GM03348 (cell line): Measurements from ENCODE around the gene CYP2A6.
"Not testable (repeated sequence)": the region's sequence is repeated elsewhere in the genome, so short reads cannot be mapped to it uniquely, and the experiment has no call there.

Experiments used
- DNase-seq: peaks from one replicate; pipeline ENCODE4 v3.0.0; 2012; ENCODE audit warnings: low spot score

The CYP2A6 gene

GRCh38 chr19:40818480-40819399 lies 31.5 kb downstream of the CYP2A6 start:
- not testable (repeated sequence) for DNase-seq

- DNase-seq: no peak
Observed at GRCh38 chr19:40815223-40815622, 35.0 kb downstream of the CYP2A6 start.

GRCh38 chr19:40813182-40813581 lies 37.1 kb downstream of the CYP2A6 start:
- no peak for DNase-seq

GRCh38 chr19:40812571-40812970 lies 37.7 kb downstream of the CYP2A6 start:
- DNase-seq: not testable (repeated sequence)

DNA sequence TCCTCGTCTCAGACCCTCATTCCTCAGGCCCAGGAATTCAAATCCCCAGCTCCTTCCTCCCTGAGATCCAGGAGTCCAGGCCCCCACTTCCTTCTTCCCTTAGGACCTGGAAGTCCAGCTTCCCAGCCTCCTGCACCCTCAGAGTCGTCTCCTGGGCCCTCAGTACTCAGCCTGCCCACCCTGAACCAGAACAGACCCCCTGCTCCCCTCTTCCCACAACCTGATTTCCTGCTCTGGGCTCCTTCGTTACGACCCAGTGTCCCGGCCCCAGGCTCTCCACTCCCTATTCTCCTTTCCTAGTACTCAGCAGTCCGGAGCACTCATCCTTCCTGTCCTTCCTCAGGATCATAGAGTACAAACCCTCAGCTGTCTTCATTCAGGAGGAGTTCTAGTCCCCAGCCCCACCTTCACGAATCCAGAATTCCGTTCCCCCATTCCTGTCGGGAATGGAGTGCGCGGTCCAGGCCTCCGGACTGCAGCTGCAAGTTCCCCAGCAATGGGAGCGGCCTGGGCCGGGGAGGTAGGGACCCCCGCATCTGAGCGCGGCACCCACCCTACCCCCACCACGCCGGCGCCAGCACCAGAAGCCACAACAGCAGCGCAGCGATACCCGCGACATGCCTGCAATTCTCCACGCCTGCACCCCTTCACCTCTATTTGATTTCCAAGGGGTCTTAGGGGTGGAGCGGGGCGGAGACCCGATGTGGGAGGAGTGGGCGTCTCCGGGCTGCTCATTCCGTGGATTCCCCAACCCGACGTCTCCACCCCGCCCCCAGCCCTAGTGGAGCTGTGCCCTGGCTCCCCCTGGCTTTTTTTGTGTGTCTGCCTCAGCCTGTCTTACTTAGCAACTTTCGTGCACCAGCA lies 38.5 kb downstream of the CYP2A6 start:
- no peak for DNase-seq

DNA sequence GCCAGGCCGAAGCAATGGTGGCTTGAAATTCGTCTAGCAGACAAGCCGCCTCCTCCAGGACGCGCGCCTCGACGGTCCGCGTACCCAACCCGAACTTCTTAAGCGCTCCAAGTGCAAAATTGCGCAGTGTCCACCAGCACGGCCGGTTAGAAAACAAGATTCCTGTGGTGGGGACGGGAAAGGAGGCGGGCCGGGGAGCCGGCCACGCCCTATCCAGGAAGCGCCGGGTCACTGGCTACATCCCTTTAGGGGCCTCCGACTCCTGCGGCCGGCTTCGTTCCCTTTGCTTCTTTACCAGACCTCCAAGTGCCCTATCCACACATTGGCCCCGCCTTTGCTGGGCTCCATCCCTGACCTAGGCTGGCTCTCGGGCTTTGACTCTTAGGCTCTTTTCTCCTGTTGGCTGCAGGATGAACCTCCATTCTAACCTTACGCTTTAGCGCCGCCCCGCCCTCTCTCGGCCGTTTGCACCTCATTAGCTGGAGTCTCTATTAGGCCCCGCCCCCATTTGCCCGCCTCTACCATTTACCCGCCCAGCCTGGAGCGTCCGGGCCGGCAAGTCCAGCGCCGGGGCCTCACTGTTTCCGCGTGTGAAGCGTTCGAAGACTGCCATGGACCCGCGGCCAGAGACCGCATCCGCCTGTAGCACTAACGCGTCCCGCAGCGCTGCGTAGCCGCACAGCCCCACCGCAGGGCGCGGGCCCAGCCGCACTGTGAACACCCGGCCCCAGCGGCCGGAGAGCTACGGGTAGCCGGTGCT lies 39.4 kb downstream of the CYP2A6 start:
- DNase-seq: peak; percentile 64

DNA sequence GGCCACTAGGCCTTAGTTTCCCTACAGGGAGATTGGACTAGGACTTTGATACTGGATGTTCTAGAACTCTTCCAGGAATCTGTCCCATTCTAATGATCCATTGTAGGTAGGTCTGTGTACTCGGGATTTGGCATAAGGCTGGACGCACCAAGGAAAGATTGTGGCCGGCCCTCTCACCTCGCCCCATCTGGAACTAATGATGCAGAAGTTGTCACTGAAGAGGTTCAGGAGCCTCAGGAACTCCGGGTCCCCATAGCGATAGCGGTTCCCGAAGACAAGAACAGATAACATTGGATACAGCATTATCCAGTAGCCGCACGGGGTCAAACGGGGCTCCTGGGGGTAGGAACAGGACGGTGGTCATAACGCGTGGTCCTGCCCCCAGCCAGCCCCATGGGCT lies 40.1 kb downstream of the CYP2A6 start:
- no peak for DNase-seq

DNA sequence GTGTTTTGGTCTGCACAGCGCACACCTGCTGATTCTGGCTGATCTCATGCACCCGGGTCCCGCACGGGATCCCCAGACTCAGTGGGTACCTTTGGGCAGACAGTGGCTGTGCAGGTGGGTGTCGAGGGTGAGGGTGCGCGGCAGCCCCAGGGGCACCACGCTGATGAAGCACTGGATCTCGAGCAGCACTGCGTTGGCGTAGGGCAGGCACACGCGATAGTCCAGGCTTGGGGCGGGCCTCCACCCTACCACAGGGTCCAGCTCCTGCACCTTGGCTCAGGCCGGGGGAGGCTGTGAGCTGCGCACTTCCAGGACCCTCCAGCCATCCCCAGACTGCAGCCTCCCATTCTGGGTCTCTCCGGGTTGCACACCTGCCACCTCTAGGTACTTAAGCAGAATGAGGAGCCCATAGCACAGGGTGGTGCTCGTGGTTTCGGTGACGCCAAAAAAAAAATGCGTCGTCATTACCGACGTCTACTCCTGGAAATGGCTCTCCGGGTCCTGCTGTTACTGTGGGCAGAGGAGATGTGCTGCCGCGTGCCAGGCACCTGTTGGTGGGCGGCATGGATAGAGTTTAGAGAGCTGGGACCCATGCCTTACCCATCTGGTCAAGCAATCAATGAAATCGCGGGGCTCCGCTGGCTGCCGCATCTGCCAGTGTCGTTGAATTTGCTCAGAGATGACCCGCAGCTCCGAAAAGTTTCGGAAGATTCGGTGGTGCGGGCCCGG lies 40.7 kb downstream of the CYP2A6 start:
- DNase-seq: no peak

DNA sequence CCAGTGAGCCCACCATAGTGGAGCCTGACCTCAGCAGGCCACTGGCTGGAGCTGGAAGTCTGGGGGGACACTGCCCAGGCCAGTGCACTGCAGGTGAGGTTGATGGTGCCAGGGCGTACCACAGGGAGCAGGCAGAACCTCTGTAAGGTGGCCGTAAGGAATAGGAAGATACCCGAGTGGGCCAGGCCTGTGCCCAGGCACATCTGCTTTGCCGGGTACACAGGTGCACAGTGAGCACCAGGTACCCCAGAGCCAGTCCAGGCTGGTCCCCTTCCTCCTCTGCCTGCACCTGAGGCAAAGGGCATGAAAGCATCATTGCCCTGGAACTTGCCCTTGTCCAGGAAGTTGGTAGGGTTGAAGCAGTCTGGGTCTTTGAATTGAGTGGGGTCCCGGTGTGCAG lies 41.8 kb downstream of the CYP2A6 start:
- no peak for DNase-seq

- no peak for DNase-seq
Observed at GRCh38 chr19:40808021-40808325, 42.3 kb downstream of the CYP2A6 start.

- DNase-seq: no peak
Observed at GRCh38 chr19:40807147-40808020, 42.9 kb downstream of the CYP2A6 start.

- DNase-seq: peak; percentile 93
Observed at GRCh38 chr19:40806423-40807146, 43.7 kb downstream of the CYP2A6 start.

- DNase-seq: no peak
Observed at GRCh38 chr19:40805258-40805868, 44.9 kb downstream of the CYP2A6 start.

DNA sequence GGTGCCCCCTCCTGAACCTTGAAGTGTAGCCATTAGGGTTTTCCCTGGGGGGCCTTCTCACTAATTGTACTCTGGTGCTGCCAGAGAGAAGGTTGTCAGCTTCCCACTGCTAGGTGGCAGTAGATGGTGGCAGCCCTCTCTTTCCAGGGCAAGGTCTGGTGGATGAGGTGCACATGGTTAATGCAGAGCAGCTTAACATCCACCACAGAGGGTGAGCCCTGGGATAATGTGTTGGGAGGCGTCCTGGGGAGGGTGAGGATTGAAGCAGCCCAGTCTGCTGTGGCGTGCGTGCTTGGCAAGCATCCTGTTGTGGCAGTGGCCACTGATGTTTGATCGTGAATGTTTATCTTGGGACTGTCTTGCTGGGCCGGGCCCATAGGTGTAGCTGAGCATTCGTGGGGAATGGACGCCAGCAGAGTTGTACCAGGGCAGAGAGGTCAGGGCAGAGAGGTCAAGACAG lies 45.4 kb downstream of the CYP2A6 start:
- DNase-seq: no peak

DNA sequence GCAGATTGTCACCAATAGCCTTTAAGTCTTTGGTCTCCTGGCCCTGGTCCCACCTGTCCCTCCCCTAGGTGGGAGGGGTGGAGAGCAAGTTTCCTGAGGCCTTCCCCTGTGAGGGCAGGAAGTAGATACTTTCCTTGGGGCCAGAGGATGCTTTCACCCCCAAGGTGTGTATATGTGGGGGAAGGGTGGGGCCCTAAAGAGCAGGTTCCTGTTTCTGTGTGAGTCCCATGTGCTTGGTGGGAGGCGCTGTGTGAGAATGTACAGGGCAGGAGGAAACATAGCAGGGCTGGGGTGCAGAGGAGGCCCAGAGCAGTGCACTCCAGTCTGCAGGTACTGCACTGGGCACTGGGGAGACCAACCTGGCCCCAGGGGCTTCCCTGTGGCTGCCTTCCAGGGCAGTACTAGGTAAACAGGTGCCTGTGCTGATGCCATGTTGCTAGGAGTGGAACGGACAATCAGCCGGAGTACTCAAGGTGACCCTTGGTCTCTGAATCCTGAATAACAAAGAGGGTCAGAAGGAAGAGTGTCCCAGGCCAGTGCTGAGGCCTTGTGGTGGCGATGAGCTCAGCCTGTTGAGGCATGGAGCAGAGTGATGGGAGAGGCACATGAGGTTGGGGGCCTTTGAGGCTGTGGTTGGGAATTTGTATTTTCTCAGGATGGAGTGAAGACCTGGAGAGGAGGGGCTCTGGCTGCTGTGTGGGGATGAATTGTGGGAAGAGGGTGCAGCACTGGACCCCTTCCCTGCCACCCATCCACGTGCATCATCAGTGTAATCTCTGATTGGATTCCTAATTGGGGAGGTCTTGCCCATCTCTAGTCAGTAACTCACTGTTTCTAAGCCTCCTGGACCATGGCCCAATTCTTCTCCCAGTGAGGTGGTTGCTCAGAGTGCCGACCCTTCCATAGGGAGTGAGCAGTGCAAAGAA lies 46.1 kb downstream of the CYP2A6 start:
- no peak for DNase-seq

DNA sequence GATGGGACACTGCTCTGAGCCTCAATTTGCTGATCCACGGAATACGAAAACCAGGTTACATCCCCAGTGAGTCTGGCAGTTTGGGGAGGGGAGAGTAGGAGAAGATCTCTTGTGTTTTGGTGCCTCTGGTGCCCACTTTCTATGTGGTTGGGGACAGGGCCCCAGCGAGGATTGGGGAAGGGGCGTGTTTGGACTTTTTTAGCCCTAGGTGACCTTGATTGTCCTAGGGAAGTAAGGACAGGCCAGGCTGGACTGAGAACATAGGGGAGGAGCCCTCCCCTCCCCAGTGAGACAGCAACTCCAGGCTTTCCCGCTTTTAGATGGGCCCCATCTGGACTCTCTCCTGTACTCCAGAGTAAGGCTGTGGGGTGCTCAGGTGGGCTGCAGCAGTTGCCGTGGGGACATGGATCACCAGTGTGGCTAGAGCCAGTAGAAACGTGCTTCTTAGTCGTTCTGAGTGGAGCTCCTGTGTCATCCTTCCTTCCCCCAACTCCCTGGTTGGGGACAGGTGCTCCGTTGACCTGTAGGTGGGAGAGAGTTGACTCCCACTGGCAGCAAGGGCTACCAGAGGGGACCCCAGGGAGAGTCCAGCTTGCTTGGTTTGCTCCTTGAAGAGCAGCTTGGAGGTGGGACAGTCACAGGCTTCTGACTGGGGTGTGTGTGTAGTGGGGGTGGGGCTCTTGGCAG lies 46.9 kb downstream of the CYP2A6 start:
- no peak for DNase-seq

GRCh38 chr19:40802300-40803169 lies 47.7 kb downstream of the CYP2A6 start:
- DNase-seq: peak; percentile 32
